HG03108 (cell line): ENCODE results near the gene NDUFS7.
A peak's percentile ranks its signal among the peaks of the same experiment; 100 is the strongest.

Experiments
- ATAC-seq: cut with Tn5 transposase; IDR thresholded peaks from one replicate; pipeline ENCODE4 v1.9.1; 2021; ENCODE audit warnings: moderate library complexity; ENCODE audit not compliant: unreplicated experiment

NDUFS7 gene

DNA sequence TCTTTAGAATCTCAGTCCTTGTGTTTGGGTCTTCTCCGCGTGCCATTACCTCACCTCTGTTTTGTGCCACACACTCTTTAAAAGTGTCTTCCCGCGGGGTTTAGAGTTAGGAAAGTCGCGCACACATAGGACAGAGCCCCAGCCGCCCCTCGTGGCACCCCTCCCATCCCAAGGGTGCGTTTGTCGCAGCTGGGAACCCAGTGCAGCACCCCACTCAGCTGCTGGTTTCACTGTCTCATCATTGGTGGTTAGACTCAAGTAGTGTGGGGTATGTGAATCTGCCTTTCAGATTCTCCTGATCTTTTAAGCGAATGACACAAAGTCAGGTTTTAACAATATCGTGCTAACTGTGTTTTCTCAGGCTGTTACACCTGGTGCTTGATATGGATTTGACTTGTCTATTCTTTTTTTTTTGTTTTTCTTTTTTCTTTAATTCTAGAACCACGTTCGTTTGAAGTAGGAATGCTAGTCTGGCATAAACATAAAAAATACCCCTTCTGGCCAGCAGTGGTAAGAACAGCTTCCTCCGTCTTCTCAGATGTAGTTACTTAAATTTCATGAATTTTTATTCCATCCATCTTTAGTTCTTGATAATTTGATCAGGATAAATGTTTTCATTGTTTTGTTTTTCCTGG, 19.5 kb upstream of the NDUFS7 start:
- ATAC-seq, result no peak

DNA sequence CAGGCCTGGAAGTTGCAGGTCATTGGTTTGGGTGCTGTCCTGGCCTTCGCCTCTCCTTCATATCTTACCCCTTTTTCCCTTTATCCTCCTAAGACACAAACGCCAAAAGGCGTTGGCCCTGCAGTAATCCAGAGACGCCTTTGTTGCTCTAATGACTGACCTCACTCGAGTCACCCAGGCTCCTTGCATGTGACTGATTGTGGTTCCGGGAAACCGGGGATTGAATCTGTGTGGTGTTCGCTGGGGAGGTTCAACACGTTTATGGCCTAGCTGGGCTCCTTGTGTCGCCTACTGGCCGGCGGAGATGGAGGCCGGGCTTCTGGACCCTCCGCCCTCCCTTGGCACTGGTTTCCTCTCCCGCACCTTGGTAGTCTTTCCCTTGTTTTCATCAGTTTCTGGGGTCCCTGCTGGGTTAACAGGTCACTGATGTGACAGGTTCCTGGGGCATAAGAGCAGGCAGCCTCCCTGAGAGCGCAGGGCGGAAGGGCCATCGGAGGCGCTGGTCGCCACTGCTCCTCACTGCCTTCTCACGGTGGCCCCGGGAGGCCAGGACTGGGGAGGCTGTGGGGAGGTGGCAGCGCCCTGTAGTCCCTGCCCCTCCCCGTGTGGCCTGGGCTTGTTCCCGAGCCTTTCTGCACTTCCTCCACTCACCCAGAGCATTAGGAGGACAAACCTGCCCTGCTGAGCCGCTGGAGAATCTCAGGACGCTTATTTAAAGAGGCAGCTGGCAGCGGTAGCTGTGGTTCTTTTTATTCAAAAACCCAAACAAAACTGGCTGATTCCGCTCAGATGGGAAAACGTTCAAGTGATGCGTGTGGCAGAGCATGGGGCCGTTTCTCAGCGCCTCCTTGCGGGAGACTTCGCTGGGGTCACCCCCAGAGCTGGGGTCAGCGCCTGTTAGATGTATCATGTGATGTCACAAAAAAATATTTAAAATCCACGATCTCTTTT, 18.1 kb upstream of the NDUFS7 start:
- ATAC-seq, result no peak

GRCh38 chr19:1366296-1366695, 17.4 kb upstream of the NDUFS7 start:
- ATAC-seq, result no peak

- ATAC-seq, result no peak
These were observed 16.5 kb upstream of the NDUFS7 start for GRCh38 chr19:1366899-1367870.

DNA sequence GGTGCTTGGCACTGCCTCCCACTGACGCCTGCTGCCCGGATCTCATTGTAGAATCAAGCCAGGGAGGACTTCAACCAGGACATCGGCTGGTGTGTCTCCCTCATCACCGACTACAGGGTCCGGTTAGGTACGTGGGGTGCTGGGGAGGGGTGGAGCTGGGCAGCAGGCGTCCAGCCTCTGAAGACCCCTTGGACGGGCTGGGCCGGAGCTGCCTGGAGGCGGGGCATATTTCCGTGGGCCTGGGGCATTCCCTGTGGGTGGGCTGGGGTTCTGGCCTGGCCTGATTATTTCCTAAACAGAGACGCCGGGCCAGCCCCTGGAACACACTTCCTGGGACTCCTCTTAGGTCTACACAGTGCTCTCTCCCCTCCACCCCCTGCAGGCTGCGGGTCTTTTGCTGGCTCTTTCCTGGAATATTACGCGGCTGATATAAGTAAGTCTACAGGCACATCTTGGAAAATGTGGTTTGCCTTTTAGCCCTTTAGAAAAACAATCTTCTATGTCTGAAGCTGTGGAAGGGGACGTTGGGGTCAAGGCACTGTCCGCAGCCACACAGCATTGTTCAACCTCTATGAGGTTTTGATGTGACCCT, 14.4 kb upstream of the NDUFS7 start:
- ATAC-seq, result no peak

DNA sequence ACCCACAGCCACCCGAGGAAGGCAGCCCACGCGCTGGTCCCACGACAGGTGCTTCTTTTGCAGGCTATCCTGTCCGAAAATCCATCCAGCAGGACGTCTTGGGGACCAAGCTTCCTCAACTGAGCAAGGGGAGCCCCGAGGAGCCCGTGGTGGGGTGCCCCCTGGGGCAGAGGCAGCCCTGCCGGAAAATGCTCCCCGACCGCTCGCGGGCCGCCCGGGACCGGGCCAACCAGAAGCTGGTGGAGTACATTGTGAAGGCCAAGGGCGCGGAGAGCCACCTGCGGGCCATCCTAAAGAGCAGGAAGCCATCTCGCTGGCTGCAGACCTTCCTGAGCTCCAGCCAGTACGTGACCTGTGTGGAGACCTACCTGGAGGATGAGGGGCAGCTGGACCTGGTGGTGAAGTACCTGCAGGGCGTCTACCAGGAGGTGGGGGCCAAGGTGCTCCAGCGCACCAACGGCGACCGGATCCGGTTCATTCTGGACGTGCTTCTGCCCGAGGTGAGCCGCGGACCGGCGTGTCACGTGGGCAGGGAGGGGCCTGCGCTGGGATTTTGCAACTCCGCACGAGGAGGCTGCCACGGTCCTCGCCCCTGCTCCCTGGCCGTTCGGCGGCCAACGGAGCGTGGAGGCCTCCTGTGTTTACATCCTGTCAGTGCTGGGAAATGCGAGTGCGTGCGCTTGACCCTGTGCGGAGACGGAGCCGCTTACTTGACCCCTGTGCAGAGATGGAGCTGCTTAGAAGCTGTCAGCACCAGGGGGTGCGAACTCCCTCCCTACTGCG, 12.9 kb upstream of the NDUFS7 start:
- no peak for ATAC-seq

GRCh38 chr19:1373042-1373533, 10.6 kb upstream of the NDUFS7 start:
- no peak for ATAC-seq

DNA sequence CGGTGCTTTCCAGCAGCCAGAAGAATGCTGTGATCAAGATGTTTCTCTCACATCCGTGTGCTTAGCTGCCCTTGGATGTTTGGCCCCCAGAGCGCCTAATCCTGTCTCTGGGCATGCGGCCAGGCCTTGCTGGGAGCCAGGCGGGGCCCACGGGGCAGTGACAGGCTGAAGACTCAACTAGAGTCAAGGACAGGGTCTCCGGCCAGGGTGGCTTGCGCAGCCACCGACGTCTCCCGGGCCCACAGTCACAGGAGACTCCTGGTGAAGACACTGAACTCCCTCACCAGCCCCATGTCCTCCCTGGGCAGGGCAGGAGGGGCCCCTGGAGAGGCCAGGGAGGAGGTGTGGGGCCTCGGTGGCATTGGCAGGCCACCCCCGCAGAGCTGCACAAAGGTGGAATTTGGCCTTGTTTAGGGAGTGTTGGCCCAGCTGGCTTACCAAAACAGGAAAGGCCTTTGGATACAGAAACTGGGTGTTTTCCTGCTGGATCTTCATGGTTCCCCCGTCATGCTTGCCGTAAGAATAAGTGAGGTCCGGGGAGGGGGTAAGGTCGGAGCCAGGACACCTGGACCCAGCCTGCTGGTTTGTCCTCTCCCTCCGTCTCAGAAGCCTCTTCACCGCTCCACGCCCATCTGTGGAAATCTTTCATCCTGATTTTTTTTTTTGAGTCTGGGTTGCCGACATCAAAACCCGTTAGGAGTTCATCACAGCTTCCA, 10.0 kb upstream of the NDUFS7 start:
- no peak for ATAC-seq

GRCh38 chr19:1374250-1374577, 9.5 kb upstream of the NDUFS7 start:
- no peak for ATAC-seq

DNA sequence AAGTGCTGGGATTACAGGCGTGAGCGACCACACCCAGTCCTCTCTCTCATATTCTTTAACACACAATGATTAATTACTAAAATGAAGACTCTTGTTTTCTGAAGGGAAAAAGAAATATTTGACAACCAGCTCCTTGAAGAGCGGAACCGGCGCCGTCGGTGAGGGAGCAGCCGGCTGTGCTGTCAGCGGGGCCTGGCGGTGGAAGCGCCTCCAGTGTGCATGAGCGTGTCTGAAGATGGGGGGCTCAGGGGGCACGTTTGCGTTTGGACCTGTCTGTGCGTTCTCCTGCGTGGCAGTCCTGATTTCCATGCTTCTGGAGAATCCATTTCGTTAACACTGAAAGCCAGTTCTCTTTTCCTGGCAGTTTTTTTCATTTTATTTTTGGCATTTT, 7.3 kb upstream of the NDUFS7 start:
- no peak for ATAC-seq

- no peak for ATAC-seq
These were observed 6.3 kb upstream of the NDUFS7 start for GRCh38 chr19:1377176-1377964.

GRCh38 chr19:1377965-1378785, 5.5 kb upstream of the NDUFS7 start:
- no peak for ATAC-seq

GRCh38 chr19:1379126-1379905, 4.4 kb upstream of the NDUFS7 start:
- ATAC-seq, result no peak

GRCh38 chr19:1379961-1380489, 3.7 kb upstream of the NDUFS7 start:
- no peak for ATAC-seq

- no peak for ATAC-seq
These were observed 1.5 kb upstream of the NDUFS7 start for GRCh38 chr19:1382250-1382649.

DNA sequence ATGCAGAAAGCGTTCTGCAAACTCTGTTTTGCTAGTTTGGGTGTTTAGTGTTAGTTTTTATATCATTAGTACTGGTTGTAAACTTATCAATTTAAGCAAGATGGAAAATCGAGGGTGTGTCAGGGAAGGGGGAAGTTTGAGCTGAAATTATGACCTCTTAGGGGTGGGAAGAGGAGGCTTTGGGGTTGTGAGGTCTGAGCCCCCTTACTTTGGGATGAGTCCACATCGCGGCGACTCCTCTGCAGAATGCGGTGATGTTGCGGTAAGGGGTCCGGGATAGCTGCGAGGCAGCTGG, 743 bp upstream of the NDUFS7 start:
- no peak for ATAC-seq

GRCh38 chr19:1384085-1384462, 367 bp downstream of the NDUFS7 start:
- peak; percentile 1 for ATAC-seq
